HepG2 (cell line): ENCODE measurements around the gene TSNAXIP1. TPM values are rescaled to one million over a fixed set of nuclear protein-coding genes. Genes with fewer than 3 reads are reported as not detected.
A peak's percentile ranks its signal among the peaks of the same experiment; 100 is the strongest.

Experiments
- ETV5 ChIP-seq: IDR thresholded peaks from 2 replicates; pipeline ENCODE4 v1.6.1; 2018; ENCODE audit warnings: missing biosample characterization, missing genetic modification reagents, inconsistent platforms, borderline replicate concordance
- FOXK2 ChIP-seq: fragments of 450-650 bp; IDR thresholded peaks from 2 replicates; pipeline ENCODE4 v1.6.1; 2016
- HES4 ChIP-seq: sonication (generic); formaldehyde crosslinking; IDR thresholded peaks from 2 replicates; pipeline ENCODE4 v1.9.0; 2021; ENCODE audit warnings: mild to moderate bottlenecking, missing genetic modification reagents, borderline replicate concordance
- PAX8 ChIP-seq: sonication (generic); formaldehyde crosslinking; IDR thresholded peaks from 2 replicates; pipeline ENCODE4 v1.8.0; 2022; ENCODE audit warnings: mild to moderate bottlenecking, missing genetic modification reagents, borderline replicate concordance
- RBM22 ChIP-seq: fragments of 200-400 bp; formaldehyde crosslinking; optimal IDR thresholded peaks from 2 replicates; pipeline ENCODE3; 2017; ENCODE audit warnings: mild to moderate bottlenecking, low read length, moderate library complexity
- ZBTB3 ChIP-seq: sonication (generic); formaldehyde crosslinking; IDR thresholded peaks from 2 replicates; pipeline ENCODE4 v1.4.0; 2020; ENCODE audit warnings: low read depth, mild to moderate bottlenecking, moderate library complexity, missing genetic modification reagents, borderline replicate concordance
- ZKSCAN1 ChIP-seq: fragments of 150-350 bp; IDR thresholded peaks from 2 replicates; pipeline ENCODE4 v1.6.1; 2014; ENCODE audit warnings: low read length
- ZNF101 ChIP-seq: sonication (generic); formaldehyde crosslinking; IDR thresholded peaks from 2 replicates; pipeline ENCODE4 v1.4.0; 2020; ENCODE audit warnings: mild to moderate bottlenecking, low read depth, missing genetic modification reagents, borderline replicate concordance
- ZNF564 ChIP-seq: sonication (generic); formaldehyde crosslinking; IDR thresholded peaks from 2 replicates; pipeline ENCODE4 v1.8.1; 2023; ENCODE audit warnings: mild to moderate bottlenecking, missing genetic modification reagents
- ZNF567 ChIP-seq: sonication (generic); formaldehyde crosslinking; IDR thresholded peaks from 2 replicates; pipeline ENCODE4 v1.8.1; 2023; ENCODE audit warnings: mild to moderate bottlenecking, missing genetic modification reagents, borderline replicate concordance
- ZSCAN12 ChIP-seq: sonication (generic); formaldehyde crosslinking; IDR thresholded peaks from 2 replicates; pipeline ENCODE4 v1.9.0; 2021; ENCODE audit warnings: mild to moderate bottlenecking, missing genetic modification reagents
- polyA plus RNA-seq, 8 experiments: library from polyadenylated mRNA; depleted of rRNA in 3 of 8; stranded (reverse) in 7 of 8; unstranded in 1 of 8; fragments of >200 nt; fragmentation: Illumina TruSeq in 4 of 8; extraction: Trizol in 4 of 8; gene quantifications; 2 replicates each; pipeline versions ENCODE4 v1.2.1 to v1.2.3, GENCODE V29; 2011 to 2016; ENCODE audit warnings: low read depth in 4 of 8, missing spikeins in 1 of 8, mixed read lengths in 1 of 8; ENCODE audit not compliant: insufficient read depth in 1 of 8
- total RNA-seq, 5 experiments: library from RNA; depleted of rRNA; stranded (reverse); fragments of >200 nt; fragmentation: Illumina TruSeq; extraction: Trizol; gene quantifications; 2 replicates each; pipeline ENCODE4 v1.2.3, GENCODE V29; 2016; ENCODE audit warnings: low read depth in 1 of 5
- TF ChIP-seq, protein P1 (sequence below): sonication (generic); formaldehyde crosslinking; IDR thresholded peaks from 2 replicates; pipeline ENCODE4 v1.4.0; 2020; ENCODE audit warnings: mild to moderate bottlenecking, missing genetic modification reagents, borderline replicate concordance
- TF ChIP-seq, protein P2 (sequence below): sonication (generic); formaldehyde crosslinking; IDR thresholded peaks from 2 replicates; pipeline ENCODE4 v1.4.0; 2020; ENCODE audit warnings: missing genetic modification reagents
- TF ChIP-seq, protein P3 (sequence below): sonication (generic); formaldehyde crosslinking; IDR thresholded peaks from 2 replicates; pipeline ENCODE4 v1.5.1; 2020; ENCODE audit warnings: missing genetic modification reagents, mild to moderate bottlenecking, borderline replicate concordance
- TF ChIP-seq, protein P4 (sequence below): sonication (generic); formaldehyde crosslinking; IDR thresholded peaks from 2 replicates; pipeline ENCODE4 v1.4.0; 2020; ENCODE audit warnings: missing genetic modification reagents, low read depth, mild to moderate bottlenecking, borderline replicate concordance
- TF ChIP-seq, protein P5 (sequence below): sonication (generic); formaldehyde crosslinking; IDR thresholded peaks from 2 replicates; pipeline ENCODE4 v1.5.0; 2020; ENCODE audit warnings: missing genetic modification reagents
- TF ChIP-seq, protein P6 (sequence below): sonication (generic); formaldehyde crosslinking; IDR thresholded peaks from 2 replicates; pipeline ENCODE4 v1.5.0; 2020; ENCODE audit warnings: missing genetic modification reagents

The TSNAXIP1 gene
- total and polyA plus RNA-seq, 2 of the 13 experiments (the other 11 are each of a cell fraction or from before 2014, with no cell fraction given), result 0.37 to 0.86 TPM

DNA sequence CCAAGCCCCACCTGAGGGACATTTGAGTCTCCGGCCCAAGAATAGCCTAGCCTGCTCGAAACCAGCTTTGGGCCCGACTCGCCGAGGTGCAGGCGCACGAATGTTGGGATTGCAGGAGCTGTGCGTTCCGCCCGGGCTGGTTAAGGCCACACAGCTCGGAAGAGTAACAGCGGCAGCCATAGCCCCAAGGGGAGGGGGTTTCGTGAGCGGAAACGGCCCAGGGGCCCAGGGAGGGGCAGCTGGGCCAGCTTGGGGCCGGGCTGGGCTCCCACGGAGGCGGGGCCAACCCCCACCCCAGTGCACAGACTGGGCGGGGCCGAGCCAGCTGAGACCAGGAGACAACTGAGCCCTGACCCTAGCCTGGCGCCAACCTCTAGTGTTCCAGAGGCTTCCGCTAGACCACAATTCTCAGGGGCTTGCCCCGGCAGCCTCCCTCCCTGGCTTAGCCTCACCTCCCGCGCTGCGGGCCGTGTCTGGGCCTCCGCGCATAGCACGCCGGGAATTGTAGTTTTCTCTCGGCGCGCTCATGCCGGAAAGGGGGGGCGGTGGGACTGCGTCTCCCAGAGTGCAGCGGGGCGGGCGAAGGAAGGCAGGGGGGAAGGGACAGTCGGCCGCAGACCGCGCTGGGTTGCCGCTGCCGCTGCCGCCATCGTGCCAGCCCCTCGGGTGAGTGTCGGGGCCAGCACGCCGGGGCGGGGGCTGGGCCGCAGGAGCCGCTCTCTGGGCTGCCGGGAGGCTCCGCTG is 39.8 kb downstream of the TSNAXIP1 start, which contains the start of gene NUTF2 (continued):
- TF ChIP-seq, protein P1, sequence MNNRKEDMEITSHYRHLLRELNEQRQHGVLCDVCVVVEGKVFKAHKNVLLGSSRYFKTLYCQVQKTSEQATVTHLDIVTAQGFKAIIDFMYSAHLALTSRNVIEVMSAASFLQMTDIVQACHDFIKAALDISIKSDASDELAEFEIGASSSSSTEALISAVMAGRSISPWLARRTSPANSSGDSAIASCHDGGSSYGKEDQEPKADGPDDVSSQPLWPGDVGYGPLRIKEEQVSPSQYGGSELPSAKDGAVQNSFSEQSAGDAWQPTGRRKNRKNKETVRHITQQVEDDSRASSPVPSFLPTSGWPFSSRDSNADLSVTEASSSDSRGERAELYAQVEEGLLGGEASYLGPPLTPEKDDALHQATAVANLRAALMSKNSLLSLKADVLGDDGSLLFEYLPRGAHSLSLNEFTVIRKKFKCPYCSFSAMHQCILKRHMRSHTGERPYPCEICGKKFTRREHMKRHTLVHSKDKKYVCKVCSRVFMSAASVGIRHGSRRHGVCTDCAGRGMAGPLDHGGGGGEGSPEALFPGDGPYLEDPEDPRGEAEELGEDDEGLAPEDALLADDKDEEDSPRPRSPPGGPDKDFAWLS (CRISPR knock-in tag), result no peak
- TF ChIP-seq PAX8 (CRISPR knock-in tag) (peak; percentile 96), FOXK2 (no peak), ZKSCAN1 (0 out of 2 replicates have a peak, but pooled peaks have one; percentile 54), ETV5 (CRISPR knock-in tag) (peak; percentile 93), HES4 (CRISPR knock-in tag) (peak; percentile 90; the same call in 1 of the 2 replicates), ZNF564 (peak; percentile 86), ZBTB3 (CRISPR knock-in tag) (peak; percentile 87; the same call in 1 of the 2 replicates), RBM22 (peak; percentile 48), ZNF101 (no peak), ZSCAN12 (no peak), ZNF567 (CRISPR knock-in tag) (peak; percentile 67; the same call in 1 of the 2 replicates)
- TF ChIP-seq, protein P2, sequence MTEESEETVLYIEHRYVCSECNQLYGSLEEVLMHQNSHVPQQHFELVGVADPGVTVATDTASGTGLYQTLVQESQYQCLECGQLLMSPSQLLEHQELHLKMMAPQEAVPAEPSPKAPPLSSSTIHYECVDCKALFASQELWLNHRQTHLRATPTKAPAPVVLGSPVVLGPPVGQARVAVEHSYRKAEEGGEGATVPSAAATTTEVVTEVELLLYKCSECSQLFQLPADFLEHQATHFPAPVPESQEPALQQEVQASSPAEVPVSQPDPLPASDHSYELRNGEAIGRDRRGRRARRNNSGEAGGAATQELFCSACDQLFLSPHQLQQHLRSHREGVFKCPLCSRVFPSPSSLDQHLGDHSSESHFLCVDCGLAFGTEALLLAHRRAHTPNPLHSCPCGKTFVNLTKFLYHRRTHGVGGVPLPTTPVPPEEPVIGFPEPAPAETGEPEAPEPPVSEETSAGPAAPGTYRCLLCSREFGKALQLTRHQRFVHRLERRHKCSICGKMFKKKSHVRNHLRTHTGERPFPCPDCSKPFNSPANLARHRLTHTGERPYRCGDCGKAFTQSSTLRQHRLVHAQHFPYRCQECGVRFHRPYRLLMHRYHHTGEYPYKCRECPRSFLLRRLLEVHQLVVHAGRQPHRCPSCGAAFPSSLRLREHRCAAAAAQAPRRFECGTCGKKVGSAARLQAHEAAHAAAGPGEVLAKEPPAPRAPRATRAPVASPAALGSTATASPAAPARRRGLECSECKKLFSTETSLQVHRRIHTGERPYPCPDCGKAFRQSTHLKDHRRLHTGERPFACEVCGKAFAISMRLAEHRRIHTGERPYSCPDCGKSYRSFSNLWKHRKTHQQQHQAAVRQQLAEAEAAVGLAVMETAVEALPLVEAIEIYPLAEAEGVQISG (CRISPR knock-in tag), result peak; percentile 98
- TF ChIP-seq, protein P3, sequence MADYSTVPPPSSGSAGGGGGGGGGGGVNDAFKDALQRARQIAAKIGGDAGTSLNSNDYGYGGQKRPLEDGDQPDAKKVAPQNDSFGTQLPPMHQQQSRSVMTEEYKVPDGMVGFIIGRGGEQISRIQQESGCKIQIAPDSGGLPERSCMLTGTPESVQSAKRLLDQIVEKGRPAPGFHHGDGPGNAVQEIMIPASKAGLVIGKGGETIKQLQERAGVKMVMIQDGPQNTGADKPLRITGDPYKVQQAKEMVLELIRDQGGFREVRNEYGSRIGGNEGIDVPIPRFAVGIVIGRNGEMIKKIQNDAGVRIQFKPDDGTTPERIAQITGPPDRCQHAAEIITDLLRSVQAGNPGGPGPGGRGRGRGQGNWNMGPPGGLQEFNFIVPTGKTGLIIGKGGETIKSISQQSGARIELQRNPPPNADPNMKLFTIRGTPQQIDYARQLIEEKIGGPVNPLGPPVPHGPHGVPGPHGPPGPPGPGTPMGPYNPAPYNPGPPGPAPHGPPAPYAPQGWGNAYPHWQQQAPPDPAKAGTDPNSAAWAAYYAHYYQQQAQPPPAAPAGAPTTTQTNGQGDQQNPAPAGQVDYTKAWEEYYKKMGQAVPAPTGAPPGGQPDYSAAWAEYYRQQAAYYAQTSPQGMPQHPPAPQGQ (CRISPR knock-in tag), result no peak
- TF ChIP-seq, protein P4, sequence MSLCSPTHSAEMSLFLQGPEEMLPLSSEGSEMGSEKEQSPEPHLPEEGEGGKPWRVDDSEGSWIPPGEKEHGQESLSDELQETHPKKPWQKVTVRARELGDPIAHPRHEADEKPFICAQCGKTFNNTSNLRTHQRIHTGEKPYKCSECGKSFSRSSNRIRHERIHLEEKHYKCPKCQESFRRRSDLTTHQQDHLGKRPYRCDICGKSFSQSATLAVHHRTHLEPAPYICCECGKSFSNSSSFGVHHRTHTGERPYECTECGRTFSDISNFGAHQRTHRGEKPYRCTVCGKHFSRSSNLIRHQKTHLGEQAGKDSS (CRISPR knock-in tag), result no peak; the same call in 1 of the 2 replicates
- TF ChIP-seq, protein P5, sequence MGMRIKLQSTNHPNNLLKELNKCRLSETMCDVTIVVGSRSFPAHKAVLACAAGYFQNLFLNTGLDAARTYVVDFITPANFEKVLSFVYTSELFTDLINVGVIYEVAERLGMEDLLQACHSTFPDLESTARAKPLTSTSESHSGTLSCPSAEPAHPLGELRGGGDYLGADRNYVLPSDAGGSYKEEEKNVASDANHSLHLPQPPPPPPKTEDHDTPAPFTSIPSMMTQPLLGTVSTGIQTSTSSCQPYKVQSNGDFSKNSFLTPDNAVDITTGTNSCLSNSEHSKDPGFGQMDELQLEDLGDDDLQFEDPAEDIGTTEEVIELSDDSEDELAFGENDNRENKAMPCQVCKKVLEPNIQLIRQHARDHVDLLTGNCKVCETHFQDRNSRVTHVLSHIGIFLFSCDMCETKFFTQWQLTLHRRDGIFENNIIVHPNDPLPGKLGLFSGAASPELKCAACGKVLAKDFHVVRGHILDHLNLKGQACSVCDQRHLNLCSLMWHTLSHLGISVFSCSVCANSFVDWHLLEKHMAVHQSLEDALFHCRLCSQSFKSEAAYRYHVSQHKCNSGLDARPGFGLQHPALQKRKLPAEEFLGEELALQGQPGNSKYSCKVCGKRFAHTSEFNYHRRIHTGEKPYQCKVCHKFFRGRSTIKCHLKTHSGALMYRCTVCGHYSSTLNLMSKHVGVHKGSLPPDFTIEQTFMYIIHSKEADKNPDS, result peak; percentile 91
- TF ChIP-seq, protein P6, sequence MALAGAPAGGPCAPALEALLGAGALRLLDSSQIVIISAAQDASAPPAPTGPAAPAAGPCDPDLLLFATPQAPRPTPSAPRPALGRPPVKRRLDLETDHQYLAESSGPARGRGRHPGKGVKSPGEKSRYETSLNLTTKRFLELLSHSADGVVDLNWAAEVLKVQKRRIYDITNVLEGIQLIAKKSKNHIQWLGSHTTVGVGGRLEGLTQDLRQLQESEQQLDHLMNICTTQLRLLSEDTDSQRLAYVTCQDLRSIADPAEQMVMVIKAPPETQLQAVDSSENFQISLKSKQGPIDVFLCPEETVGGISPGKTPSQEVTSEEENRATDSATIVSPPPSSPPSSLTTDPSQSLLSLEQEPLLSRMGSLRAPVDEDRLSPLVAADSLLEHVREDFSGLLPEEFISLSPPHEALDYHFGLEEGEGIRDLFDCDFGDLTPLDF (CRISPR knock-in tag), result peak; percentile 97
